Hematopoietic multipotent progenitor cell treated with erythropoietin and hydrocortisone succinate and interleukin-3 and kit ligand, for 4 days (in vitro differentiated cells): ENCODE results near the gene PLRG1.
A peak's percentile ranks its signal among the peaks of the same experiment; 100 is the strongest.
"Not testable (repeated sequence)": the region's sequence is repeated elsewhere in the genome, so short reads cannot be mapped to it uniquely, and the experiment has no call there.

ENCODE experiments used
- DNase-seq: peaks from one replicate; pipeline ENCODE4 v3.0.0-alpha.2; 2015

PLRG1 gene

DNA sequence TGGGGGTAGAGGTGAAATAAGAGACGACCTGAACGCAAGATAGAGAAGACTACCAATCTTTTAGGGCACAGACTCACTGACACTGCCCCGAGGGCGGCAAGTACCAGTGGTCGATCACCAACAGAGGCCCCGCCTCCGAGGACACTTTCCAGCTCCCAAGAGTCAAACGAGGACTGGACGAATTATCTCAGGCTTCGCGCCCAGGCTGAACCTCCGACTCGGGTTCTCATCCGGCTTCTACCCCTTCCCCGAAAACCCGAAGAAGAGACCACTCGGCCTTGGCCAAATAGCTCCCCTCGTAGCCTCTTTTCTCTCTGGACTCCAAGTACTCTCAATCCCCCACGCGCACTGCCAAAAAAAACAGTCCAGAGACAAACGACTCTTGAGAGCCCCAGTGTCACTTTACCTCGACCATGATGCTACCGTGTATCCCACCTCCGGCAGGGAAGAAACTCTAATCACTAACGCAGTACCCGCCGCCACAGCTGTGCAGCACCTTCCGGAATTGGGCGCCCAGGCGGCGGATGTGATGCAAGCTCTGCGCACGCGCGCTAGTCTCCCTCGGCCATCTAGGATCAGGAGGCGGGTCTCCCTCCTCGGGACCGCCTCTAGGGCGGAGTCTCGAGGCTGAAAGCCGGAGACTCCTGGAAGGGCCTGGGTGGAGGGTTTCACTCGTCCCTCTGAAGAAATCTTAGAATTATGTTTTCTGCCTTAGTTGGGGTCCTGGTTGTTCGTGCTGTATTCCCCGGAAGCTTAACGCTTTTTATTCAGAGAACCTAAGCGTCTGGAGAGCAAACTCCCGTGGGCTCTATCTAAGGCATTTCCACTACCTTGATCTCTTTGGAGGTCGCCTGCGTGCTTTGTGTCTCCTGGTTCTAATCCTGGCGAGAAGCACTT, at the start of gene PLRG1:
PLRG1 (minus strand) TSS at position 507 of the 897 bp plus-strand sequence; CDS start at position 415, 92 bp downstream.
- peak; percentile 99 for DNase-seq

- no peak for DNase-seq
These were observed 47.9 kb upstream of the PLRG1 start for GRCh38 chr4:154597798-154598774.

DNA sequence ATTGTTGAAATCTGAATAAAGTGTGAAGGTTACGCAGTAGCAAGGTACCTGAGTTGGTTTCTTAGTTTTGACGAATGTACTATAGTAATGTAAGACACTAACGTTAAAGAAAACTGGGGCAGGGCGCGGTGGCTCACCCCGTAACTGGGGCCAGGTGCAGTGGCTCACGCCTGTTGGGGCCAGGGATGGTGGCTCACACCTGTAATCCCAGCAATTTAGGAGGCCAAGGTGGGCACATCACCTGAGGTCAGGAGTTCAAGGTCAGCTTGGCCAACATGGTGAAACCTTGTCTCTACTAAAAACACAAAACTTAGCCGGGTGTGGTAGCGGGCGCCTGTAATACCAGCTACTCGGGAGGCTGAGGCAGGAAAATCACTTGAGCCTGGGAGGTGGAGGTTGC, 47.1 kb upstream of the PLRG1 start:
- not testable (repeated sequence) for DNase-seq

DNA sequence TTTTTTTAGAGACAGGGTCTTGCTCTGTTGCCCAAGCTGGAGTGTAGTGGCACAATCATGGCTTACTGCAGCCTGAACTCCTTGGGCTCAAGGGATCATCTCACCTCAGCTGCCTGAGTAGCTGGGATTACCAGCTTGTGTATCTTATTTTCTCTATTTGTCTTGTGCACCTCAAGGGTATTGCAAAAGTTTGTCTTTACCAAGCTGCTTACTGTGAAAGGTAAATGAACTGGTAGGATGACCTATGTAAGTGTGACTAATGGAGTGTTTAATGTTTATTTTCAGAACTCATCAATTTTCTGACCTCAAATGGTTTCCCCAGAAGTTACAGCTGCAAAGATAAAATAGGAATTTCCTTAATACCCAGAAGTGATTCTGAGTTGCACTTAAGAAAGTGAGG, 45.6 kb upstream of the PLRG1 start:
- no peak for DNase-seq

- not testable (repeated sequence) for DNase-seq
These were observed 44.1 kb upstream of the PLRG1 start for GRCh38 chr4:154594343-154594742.

- DNase-seq, result no peak
These were observed 43.7 kb upstream of the PLRG1 start for GRCh38 chr4:154593868-154594267.

DNA sequence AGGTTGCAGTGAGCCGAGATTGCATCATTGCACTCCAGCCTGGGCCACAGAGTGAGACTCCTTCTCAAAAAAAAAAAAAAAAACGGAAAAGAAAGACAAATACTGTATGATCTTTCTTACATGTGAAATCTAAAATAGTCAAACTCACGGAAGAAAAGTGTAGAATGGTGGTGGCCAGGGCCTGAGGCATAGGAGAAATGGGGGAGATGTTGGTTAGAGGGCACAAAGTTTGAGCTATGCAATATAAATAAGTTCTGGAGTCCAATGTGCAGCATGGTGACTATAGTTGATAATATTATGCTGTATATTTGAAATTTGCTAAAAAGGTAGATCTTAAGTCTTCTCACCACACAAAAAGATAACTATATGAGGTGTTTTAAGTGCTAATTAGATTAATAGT, 41.7 kb upstream of the PLRG1 start:
- no peak for DNase-seq

DNA sequence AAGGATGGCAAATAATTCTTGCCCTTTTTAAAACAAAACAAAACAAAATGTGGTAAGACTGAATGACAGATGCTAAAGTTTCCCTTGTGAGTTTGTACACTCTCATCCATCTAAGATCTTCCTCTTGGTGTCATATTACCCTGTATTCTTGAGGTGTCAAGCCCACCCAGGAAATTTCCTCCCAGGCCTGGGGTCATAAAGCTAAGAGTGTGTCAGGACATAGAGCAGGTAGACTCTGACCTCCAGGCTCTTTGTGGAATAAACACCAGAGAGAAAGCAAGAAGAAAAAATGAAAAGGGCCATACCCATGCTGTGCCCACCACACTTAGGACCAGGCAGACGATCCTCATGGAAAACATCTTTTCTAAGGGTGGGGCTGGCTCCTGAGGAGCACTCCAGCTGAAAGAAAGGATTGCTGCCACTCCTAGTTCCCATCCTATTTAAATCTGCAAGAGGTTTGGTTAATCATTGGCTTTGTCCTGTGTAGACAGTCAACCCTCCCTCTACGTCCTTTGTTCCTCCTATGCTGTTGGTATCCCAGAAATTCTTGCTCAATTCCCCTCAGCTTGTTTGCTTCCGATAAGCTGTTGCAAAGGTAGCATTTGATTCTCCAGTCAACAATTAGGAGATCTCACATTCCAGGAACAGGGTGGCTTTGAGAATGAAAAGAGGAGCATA, 40.3 kb upstream of the PLRG1 start, which contains the start of gene FGA:
FGA (minus strand) TSS at position 414 of the 678 bp plus-strand sequence; CDS start at position 359, 55 bp downstream.
- DNase-seq, result no peak

DNA sequence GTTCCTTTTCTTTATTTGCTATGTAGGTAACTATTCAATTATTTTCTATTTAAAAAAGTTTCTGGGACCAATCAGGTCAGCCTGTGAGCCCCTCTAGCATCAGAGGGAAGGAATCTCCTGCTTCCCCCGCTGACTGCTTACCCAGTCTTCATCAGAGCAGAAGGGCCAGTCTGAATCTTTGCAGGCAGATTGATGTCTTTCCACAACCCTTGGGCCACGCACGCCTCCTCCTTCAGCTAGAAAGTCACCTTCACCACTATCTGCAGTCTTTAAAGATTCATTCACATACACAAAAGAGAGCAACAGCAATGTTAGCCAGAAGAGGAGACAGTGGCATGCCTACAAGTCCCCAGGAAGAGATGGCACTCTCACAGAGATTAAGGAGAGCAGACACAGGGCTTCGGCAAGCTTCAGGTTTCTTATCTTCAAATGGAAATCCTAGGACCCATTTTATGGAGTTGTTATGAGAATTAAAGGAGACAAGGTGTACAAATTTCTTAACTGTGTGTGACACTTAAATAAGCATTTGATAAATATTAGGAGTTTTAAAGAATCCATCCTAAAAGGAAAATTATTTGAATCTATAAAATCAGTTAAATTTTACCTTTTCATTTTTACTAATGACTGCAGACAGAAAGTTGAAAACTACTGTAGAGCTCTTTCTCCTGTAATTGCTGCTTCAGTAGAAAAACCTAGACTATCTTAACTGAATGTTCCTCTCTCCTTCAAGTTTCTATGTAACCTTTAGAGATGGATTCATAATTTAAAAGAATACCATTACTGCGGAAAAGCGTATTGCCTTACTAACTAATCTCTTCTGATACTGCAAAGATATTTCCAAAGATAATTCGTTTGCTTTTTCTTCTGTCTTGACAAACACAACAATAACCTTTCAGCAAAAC, 39.3 kb upstream of the PLRG1 start:
- DNase-seq, result no peak

- no peak for DNase-seq
These were observed 38.0 kb upstream of the PLRG1 start for GRCh38 chr4:154588198-154588597.

DNA sequence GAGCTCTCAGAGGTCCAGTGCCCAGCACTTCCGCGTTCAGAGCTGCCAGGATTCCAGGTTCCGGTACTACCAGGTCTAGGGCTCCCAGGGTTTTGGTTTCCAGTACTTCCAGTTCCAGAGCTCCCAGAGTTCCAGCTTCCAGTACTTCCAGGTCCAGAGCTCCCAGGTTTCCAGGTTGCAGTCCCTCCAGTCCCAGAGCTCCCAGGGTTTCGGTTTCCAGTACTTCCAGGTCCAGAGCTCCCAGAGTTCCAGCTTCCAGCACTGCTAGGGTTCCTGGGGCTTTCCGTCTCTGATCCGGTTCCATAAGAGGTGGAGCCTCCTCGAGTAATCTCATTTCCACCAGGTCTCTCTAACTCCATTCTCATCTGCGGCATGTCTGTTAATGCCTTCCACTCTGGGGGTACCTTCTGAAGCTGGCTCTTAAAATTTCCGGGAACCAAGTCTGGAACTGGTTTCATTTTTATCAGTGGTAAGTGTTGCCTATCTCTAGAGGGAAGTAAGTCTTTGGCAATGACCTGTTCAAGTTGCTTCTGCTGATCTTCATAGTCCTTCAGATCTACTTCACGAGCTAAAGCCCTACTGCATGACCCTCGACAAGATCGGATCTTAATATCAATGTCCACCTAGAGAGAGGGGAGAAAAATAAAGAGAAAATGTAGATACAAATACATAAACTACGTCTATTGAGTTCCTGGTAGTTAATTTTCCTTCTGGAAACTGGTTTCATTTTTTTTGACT, 36.3 kb upstream of the PLRG1 start:
- DNase-seq, result no peak

DNA sequence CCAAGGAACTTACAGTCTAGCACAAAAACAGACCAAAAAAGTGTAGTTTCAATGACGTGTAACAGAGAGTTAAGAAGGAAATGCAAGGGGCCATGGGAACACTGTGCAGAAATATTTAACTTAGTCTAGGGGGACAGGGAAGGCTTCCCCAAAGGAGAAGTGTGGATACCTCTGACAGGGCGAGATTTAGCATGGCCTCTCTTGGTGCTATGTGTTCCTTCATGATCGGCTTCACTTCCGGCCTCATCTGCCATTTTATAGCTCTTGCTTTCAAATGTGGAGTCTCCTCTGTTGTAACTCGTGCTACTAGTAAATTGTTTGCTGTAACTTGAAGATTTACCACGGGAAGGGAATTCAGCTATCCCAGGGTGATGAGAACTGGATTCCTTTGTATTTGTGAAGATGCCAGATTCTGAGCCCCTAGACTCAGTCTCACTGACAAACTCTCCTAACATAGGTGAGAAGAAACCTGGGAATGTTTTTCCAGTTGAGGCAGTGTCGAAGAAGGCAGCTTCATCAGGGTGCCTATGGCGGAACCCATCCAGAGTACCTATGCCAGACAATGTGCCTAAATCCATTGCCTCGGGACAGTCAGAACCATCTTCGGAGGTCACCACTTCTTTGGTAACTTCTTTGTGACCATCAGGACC, 35.3 kb upstream of the PLRG1 start:
- no peak for DNase-seq

DNA sequence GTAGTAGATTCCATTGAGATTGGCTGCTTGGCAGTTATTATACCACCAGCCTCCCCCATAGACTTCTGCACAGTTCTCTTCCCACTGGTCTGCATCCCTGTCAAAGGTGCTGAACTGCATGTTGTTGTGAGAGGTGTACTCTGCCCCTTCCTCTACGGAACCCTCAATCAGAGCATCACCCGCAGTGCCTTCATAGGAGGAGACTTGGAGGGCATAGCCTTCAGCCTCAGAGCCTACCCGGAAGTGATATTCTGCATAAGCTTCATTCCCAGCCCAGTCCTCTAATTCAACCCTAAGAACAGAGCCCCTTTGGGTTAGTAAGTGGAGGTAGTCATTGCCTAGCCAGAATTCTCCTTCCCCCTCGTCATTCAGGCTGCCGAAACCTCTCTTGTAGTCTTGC, 34.1 kb upstream of the PLRG1 start:
- no peak for DNase-seq

- DNase-seq, result no peak
These were observed 33.5 kb upstream of the PLRG1 start for GRCh38 chr4:154583677-154584076.

GRCh38 chr4:154583230-154583629, 33.0 kb upstream of the PLRG1 start:
- DNase-seq, result no peak

DNA sequence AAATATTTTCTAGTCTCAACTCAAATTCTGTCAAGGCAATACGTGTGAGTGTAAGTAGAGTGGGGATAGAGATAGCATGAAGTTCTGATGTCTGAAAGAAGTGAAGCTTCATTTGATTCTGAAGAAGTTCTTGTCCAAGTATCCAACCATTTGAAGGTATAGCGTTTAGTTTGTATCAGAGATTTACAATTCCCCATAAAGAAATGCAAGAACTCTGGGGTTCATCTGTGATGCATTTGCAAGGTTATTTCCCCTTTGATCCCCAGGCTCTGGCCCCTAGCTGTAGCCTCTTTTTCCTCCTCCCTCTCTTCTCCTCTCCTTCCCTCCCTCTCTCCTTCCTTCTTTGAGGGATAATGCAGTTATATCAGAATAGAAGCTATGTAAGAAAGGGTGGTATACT, 32.5 kb upstream of the PLRG1 start:
- DNase-seq, result no peak

DNA sequence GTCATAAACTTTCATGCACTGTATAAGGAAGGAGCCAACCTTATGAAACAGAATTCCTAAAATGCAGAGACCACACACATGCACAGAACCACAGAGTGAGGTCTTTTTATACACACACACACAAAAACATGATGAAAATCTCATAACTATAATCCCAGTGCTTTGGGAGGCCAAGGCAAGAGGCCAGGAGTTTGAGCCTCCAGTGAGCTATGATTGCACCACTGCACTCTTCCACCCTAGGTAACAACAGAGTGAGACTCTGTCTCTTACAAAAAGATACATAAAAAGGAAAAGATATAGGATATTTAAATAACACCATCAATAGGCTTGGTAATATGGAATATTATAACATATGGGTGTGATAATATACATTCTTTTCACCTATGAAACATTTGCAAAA, 29.7 kb upstream of the PLRG1 start:
- DNase-seq, result no peak

GRCh38 chr4:154578919-154579318, 28.7 kb upstream of the PLRG1 start:
- DNase-seq, result no peak

DNA sequence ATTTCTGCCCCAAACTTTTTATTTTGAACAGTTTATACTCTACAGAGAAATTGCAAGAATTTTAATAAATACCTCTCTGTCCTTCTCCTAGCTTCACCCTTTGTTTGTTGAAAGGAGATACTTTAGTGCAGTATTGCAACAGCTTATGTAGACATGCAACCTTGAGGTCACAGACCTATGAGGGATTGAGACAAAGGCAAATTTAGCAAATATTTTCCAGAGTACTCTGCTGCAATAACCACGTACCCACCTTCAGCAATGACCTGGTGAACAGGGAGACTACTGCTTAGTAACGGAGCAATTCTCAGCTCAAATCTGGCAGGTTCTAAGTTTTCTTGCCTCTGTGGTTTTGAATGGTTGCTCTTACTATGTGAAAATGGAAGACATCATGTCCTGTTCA, 27.1 kb upstream of the PLRG1 start:
- no peak for DNase-seq

DNA sequence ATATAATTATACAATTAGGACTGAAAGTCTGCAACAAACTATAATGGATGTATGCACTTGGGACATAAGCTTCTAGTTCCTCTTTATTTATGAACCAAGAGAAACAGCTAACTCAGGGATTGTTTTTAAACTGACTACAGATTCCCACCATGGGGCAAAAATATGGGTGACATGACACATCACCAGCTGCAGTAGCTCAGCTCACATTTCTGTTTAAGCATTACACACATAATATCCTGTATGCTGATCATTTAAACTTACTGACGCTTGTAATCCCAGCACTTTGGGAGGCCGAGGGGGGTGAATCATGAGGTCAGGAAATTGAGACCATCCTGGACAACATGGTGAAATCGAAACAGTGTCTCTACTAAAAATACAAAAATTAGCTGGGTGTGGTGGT, 24.1 kb upstream of the PLRG1 start:
- DNase-seq, result no peak
